Erythroblast (primary cell): ENCODE data around the gene KAT5.

ENCODE experiments used
- GATA1 ChIP-seq: IDR thresholded peaks from 2 replicates; pipeline ENCODE4 v1.6.1; 2011; ENCODE audit warnings: low read depth, mild to moderate bottlenecking, control low read depth, low read length, moderate library complexity
- POLR2A ChIP-seq: IDR thresholded peaks from 2 replicates; pipeline ENCODE4 v1.6.1; 2011; ENCODE audit warnings: mild to moderate bottlenecking, low read length

DNA sequence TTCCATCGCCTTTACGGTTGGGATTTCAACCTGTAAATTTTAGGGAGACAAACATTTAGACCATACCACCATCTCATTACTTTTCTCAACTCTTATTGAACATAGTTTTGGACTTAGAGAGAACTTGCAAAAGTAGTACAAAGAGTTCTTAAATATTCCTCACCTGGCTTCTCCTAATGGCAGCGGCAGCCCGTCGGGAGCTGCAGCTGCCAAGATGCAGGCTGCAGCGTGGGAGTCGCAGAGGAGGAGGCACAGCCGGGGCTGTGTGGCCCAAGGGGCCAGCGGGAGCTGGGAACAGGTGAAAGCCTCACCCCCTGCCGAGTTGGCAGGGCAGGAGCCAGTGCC is 31.6 kb downstream of the KAT5 start:
- TF ChIP-seq POLR2A (no peak), GATA1 (no peak)
